GM12891 (cell line): ENCODE data around the gene INHBC.

Source experiments
- PAX5 ChIP-seq: IDR thresholded peaks from 2 replicates; pipeline ENCODE4 v1.6.1; 2011; ENCODE audit warnings: low read length, moderate library complexity, mild to moderate bottlenecking; ENCODE audit not compliant: insufficient read depth, severe bottlenecking
- POLR2A ChIP-seq: IDR thresholded peaks from 2 replicates; pipeline ENCODE4 v1.6.1; 2011; ENCODE audit warnings: low read depth, low read length, control low read depth
- POLR2AphosphoS5 ChIP-seq: IDR thresholded peaks from 2 replicates; pipeline ENCODE4 v1.6.1; 2011; ENCODE audit warnings: low read depth, low read length, control low read depth
- POU2F2 ChIP-seq: IDR thresholded peaks from 2 replicates; pipeline ENCODE4 v1.6.1; 2011; ENCODE audit warnings: low read depth, mild to moderate bottlenecking, control low read depth, low read length, moderate library complexity
- SPI1 ChIP-seq: IDR thresholded peaks from 2 replicates; pipeline ENCODE4 v1.6.1; 2011; ENCODE audit warnings: low read depth, low read length, control low read depth
- TAF1 ChIP-seq: IDR thresholded peaks from 2 replicates; pipeline ENCODE4 v1.6.1; 2011; ENCODE audit warnings: low read depth, low read length, control low read depth

GRCh38 chr12:57475271-57476161, 40.9 kb downstream of the INHBC start:
- TF ChIP-seq TAF1, result no peak
- TF ChIP-seq POLR2A, result no peak
- no peak for TF ChIP-seq PAX5
- TF ChIP-seq POLR2AphosphoS5, result no peak
- no peak for TF ChIP-seq SPI1
- TF ChIP-seq POU2F2, result no peak
